Fibroblast of the aortic adventitia (primary cell): Measurements from ENCODE around the gene MCRS1. TPM values are rescaled to one million over a fixed set of nuclear protein-coding genes. Genes with fewer than 3 reads are reported as not detected.

ENCODE experiments used
- DNase-seq: peaks from one replicate; pipeline ENCODE4 v3.0.0-alpha.2; 2010; ENCODE audit warnings: low read depth
- H3K4me3 ChIP-seq: 2 replicates; pipeline ENCODE4 v1.5.1; 2011; ENCODE audit warnings: low read depth, mild to moderate bottlenecking, control low read depth, low read length, moderate library complexity
- total RNA-seq: library from RNA; depleted of rRNA; stranded (reverse); fragments of >200 nt; gene quantifications from 2 replicates; pipeline ENCODE4 v1.2.3, GENCODE V29; 2012; ENCODE audit warnings: low replicate concordance
- TF ChIP-seq, protein P1 (sequence below): IDR thresholded peaks from 2 replicates; pipeline ENCODE4 v1.5.1; 2011; ENCODE audit warnings: mild to moderate bottlenecking, low read length, control low read depth, inconsistent platforms; ENCODE audit not compliant: insufficient read depth

MCRS1 gene
- total RNA-seq, 1 donor: 45.5 TPM

GRCh38 chr12:49567302-49567610 is 686 bp downstream of the MCRS1 start:
- TF ChIP-seq, protein P1, sequence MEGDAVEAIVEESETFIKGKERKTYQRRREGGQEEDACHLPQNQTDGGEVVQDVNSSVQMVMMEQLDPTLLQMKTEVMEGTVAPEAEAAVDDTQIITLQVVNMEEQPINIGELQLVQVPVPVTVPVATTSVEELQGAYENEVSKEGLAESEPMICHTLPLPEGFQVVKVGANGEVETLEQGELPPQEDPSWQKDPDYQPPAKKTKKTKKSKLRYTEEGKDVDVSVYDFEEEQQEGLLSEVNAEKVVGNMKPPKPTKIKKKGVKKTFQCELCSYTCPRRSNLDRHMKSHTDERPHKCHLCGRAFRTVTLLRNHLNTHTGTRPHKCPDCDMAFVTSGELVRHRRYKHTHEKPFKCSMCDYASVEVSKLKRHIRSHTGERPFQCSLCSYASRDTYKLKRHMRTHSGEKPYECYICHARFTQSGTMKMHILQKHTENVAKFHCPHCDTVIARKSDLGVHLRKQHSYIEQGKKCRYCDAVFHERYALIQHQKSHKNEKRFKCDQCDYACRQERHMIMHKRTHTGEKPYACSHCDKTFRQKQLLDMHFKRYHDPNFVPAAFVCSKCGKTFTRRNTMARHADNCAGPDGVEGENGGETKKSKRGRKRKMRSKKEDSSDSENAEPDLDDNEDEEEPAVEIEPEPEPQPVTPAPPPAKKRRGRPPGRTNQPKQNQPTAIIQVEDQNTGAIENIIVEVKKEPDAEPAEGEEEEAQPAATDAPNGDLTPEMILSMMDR: no peak

DNA sequence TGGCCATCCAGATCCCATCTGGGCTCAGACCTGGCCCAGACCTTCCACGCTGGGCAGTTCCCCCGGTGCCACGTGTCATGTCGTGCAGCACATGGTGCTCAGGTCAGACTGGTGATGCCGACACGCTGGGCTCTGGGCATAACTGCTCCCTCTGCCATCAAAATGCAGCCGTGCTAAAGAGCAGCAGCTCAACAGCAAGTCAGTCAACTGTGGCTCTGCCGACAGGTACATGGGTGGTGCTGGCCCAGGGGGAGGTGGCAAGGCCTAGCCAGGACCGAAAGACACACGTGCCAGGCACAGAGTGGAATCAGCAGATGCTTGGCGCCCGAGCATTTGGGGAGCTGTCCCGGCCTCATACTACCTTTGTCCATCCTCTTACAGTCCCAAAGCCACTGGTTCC is 1.6 kb downstream of the MCRS1 start:
- TF ChIP-seq, protein P1: no peak
- peak overlapping the region; percentile 22 for H3K4me3 ChIP-seq
- DNase-seq: no peak

More at GRCh38 chr12:49567302-49567610, 686 bp downstream of the MCRS1 start:
- no peak for DNase-seq
- H3K4me3 ChIP-seq: peak overlapping the region; percentile 100

DNA sequence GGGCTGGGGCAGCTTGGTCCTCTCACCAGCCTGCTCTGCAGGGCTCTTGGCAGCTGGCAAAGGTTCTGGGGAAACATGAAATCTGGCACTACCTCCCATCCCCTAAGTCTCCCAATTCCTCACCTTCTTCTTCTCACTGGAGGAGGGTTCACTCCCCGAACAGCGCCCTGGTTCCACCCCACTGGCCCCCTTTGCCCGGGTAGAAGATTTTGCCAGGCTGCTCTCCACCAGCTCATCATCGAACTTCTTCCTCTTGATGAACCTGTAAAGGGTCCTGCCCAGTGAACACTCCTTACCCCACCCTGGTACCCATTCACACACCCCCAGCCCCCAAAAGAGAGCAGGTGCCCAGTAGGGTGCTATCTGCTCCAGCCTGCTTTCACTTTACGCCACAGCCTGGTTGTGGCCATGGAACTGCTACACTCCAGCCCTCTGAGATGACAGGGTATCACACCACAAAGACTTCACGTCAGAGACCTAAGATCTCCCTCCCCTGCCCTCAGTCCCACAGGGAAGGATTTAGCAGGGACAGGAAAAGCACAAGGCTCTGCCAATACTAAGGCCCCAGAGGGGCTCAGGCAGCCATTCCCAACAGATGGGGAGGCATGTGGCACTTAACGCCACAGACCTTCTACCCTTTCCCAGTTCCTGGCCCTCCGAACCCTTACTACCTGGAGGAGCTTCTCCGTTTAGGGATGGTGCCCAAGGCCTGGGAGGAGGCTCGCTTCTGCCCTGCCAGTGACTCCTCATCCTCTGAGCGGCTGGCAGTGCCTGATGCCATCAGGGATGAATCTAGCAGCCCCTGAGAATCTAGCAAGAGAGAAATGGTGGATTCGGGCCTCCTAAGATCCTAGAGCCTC is 2.3 kb downstream of the MCRS1 start:
- DNase-seq: no peak
- TF ChIP-seq, protein P1: no peak
- no peak overlapping the region for H3K4me3 ChIP-seq

DNA sequence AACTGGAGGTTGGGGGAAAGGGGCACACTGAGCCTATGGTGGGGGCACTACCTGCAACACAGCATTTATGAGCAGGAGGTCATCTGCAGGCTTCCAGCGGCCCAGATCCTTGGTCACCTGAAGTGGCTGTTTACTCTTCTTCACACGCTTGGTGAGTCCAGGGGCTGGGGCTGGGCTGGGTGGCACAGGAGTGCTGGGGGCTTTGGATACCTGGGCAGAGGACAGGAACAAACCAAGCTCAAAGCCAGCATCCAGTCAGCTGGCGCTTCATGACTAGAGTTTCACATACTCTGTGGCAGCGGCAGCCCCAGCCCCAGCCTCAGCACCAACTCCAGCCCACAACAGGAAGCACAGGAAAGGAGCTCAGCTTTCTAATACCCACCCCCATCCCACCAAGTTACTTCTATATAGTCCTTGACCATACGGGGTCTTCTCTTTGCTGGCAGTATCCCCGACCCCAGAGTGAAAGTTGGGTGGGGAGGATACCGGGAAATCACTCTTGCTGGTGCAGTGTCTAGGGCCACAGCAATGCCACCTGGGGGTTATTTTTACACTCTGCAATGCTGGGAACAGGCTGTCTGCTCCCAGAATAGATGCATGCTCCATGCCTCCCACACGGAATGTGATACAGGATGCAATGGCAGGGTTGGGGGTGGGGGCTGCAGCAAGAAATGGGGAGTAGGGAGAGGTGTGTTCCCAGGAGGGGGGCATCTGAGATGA is 3.1 kb downstream of the MCRS1 start:
- no peak for DNase-seq
- H3K4me3 ChIP-seq: no peak overlapping the region
- TF ChIP-seq, protein P1: no peak

- TF ChIP-seq, protein P1: no peak
- no peak overlapping the region for H3K4me3 ChIP-seq
- DNase-seq: no peak
These were observed 3.8 kb downstream of the MCRS1 start for GRCh38 chr12:49563951-49564685.

- no peak overlapping the region for H3K4me3 ChIP-seq
- no peak for DNase-seq
- TF ChIP-seq, protein P1: no peak
These were observed 5.1 kb downstream of the MCRS1 start for GRCh38 chr12:49562831-49563230.
